ENCODE results near the gene EEF1A1. TPM values are rescaled to one million over a fixed set of nuclear protein-coding genes. Genes with fewer than 3 reads are reported as not detected.

The EEF1A1 gene
- total and polyA plus RNA-seq, 8 donors: 5,006 to 10,343 (median 7,039) TPM

GRCh38 chr6:73487473-73487872, 33.4 kb downstream of the EEF1A1 start:
- no peak overlapping the region for H3K4me3 ChIP-seq
- FAIRE-seq: no peak

GRCh38 chr6:73484438-73484837, 36.4 kb downstream of the EEF1A1 start:
- DNase-seq (no peak), FAIRE-seq (no peak), ATAC-seq (no peak)
- no peaks in the 10 kb centered on the region for H3K4me1 ChIP-seq
- no peaks in the 10 kb centered on the region for H3K27me3 ChIP-seq
- no peak overlapping the region for H3K4me3 ChIP-seq
- no peak overlapping the region for H3K27ac ChIP-seq
- TF ChIP-seq CTCF (IDR thresholded peaks at IDR 0.05): no peak
- intact Hi-C loops (cut with DNase I): no loop called here
- H3K9me3 ChIP-seq: no peaks in the 10 kb centered on the region
- 90 to 97% methylated on average over 2 of the region's 2 CpGs for WGBS, 2 donors
- peaks cover 0 to 77% (median 31%) of the 10 kb centered on the region in 3 donors for H3K36me3 ChIP-seq

More at GRCh38 chr6:73487473-73487872, 33.4 kb downstream of the EEF1A1 start:
- intact Hi-C loops (cut with DNase I): no loop called here
- H3K27ac ChIP-seq: no peak overlapping the region
- no peaks in the 10 kb centered on the region for H3K4me1 ChIP-seq
- no peaks in the 10 kb centered on the region for H3K27me3 ChIP-seq
- no peak for TF ChIP-seq CTCF (IDR thresholded peaks at IDR 0.05)
- no peak for ATAC-seq
- peaks cover 0 to 55% (median 12%) of the 10 kb centered on the region in 3 donors for H3K36me3 ChIP-seq
- no peak for DNase-seq
- no peaks in the 10 kb centered on the region for H3K9me3 ChIP-seq
- WGBS, 2 donors: 91 to 99% methylated on average over 7 of the region's 7 CpGs

GRCh38 chr6:73481969-73482368, 38.9 kb downstream of the EEF1A1 start:
- peaks cover 0 to 67% (median 25%) of the 10 kb centered on the region in 3 donors for H3K36me3 ChIP-seq
- no peak overlapping the region for H3K27ac ChIP-seq
- DNase-seq (no peak), FAIRE-seq (no peak), ATAC-seq (peak in 1 of 4 donors; percentile 55)
- H3K4me3 ChIP-seq: no peak overlapping the region
- intact Hi-C loops (cut with DNase I): no loop called here
- TF ChIP-seq CTCF (IDR thresholded peaks at IDR 0.05): no peak
- no peaks in the 10 kb centered on the region for H3K4me1 ChIP-seq
- no peaks in the 10 kb centered on the region for H3K27me3 ChIP-seq
- WGBS, 2 donors: 83 to 84% methylated on average over 12 of the region's 12 CpGs
- H3K9me3 ChIP-seq: no peaks in the 10 kb centered on the region

- Histone ChIP-seq H3K27me3 (no peaks in the 10 kb centered on the region), H3K4me1 (no peaks in the 10 kb centered on the region), H3K36me3 (peaks cover 0 to 49% (median 19%) of the 10 kb centered on the region in 3 donors), H3K9me3 (no peaks in the 10 kb centered on the region), H3K27ac (no peak overlapping the region), H3K4me3 (no peak overlapping the region)
- TF ChIP-seq CTCF (IDR thresholded peaks at IDR 0.05): no peak
- FAIRE-seq (no peak), ATAC-seq (no peak), DNase-seq (no peak)
- intact Hi-C loops (cut with DNase I): no loop called here
- WGBS, 2 donors: 97% methylated on average over 4 of the region's 4 CpGs
These were observed 43.4 kb downstream of the EEF1A1 start for GRCh38 chr6:73477407-73477806.

- Histone ChIP-seq H3K4me3 (no peak overlapping the region), H3K9me3 (no peaks in the 10 kb centered on the region), H3K4me1 (no peaks in the 10 kb centered on the region), H3K36me3 (peaks cover 0 to 47% (median 14%) of the 10 kb centered on the region in 3 donors), H3K27me3 (no peaks in the 10 kb centered on the region), H3K27ac (no peak overlapping the region)
- WGBS, 2 donors: 97% methylated on average over 10 of the region's 10 CpGs
- ATAC-seq (no peak), FAIRE-seq (no peak), DNase-seq (no peak)
- no peak for TF ChIP-seq CTCF (IDR thresholded peaks at IDR 0.05)
- intact Hi-C loops (cut with DNase I): no loop called here
These were observed 44.1 kb downstream of the EEF1A1 start for GRCh38 chr6:73476723-73477122.

Measured in pancreas (tissue), 10 donors.